ENCODE results near the gene FCHSD1.

The FCHSD1 gene

DNA sequence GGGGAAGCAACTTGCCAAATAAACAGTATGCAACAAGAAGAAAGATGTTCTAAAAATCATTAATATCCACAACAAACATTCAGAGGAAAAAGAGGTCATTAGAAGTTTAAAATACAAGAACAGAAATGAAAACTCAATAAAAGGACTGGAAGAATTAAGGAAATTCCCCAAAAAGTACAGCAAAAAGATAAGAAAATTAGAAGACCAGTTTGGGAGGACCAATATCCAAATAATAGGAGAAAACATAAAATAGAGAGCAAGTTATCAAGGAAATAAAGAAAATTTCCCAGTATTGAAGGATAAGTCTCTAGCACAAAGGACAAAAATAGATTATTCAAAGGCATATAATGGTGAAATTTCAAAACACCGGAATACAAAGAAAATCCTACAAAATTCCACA lies 54.4 kb downstream of the FCHSD1 start:
- TF ChIP-seq EZH2phosphoT487 (IDR thresholded peaks at IDR 0.05; ENCODE audit: borderline replicate concordance, low read length), result no peak
- TF ChIP-seq, protein P1, sequence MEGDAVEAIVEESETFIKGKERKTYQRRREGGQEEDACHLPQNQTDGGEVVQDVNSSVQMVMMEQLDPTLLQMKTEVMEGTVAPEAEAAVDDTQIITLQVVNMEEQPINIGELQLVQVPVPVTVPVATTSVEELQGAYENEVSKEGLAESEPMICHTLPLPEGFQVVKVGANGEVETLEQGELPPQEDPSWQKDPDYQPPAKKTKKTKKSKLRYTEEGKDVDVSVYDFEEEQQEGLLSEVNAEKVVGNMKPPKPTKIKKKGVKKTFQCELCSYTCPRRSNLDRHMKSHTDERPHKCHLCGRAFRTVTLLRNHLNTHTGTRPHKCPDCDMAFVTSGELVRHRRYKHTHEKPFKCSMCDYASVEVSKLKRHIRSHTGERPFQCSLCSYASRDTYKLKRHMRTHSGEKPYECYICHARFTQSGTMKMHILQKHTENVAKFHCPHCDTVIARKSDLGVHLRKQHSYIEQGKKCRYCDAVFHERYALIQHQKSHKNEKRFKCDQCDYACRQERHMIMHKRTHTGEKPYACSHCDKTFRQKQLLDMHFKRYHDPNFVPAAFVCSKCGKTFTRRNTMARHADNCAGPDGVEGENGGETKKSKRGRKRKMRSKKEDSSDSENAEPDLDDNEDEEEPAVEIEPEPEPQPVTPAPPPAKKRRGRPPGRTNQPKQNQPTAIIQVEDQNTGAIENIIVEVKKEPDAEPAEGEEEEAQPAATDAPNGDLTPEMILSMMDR (IDR thresholded peaks at IDR 0.05; ENCODE audit: low read depth, low read length, poor library complexity, severe bottlenecking), result no peak
- Histone ChIP-seq H3K4me2 (ENCODE audit: low read length) (0 out of 2 replicates have a peak overlapping the region, but pooled peaks have one; percentile 2), H3K27ac (ENCODE audit: low read depth, low read length) (no peak overlapping the region), H3K9me2 (replicated peaks; ENCODE audit: control insufficient read depth, low read length) (no peaks in the 10 kb centered on the region), H3K36me3 (ENCODE audit: control insufficient read depth, low read length) (peaks cover 13% of the 10 kb centered on the region; the same call in 1 of the 2 replicates), H3K4me1 (ENCODE audit: control insufficient read depth, low read length) (peaks cover 51% of the 10 kb centered on the region), H3F3A (ENCODE audit: control insufficient read depth, insufficient read depth) (peaks cover 8% of the 10 kb centered on the region; the same call in 1 of the 2 replicates), H3K27me3 (ENCODE audit: control insufficient read depth, low read length) (no peaks in the 10 kb centered on the region), H4K20me1 (ENCODE audit: control insufficient read depth, insufficient read depth, low read depth, low read length) (0 out of 2 replicates have a peak, but pooled peaks cover 6% of the 10 kb centered on the region), H3K9me3 (ENCODE audit: control insufficient read depth, insufficient read depth, low read length) (no peaks in the 10 kb centered on the region), H3K79me2 (ENCODE audit: control insufficient read depth, low read length) (peaks cover 58% of the 10 kb centered on the region), H3K4me3 (ENCODE audit: low read length) (no peak overlapping the region)

DNA sequence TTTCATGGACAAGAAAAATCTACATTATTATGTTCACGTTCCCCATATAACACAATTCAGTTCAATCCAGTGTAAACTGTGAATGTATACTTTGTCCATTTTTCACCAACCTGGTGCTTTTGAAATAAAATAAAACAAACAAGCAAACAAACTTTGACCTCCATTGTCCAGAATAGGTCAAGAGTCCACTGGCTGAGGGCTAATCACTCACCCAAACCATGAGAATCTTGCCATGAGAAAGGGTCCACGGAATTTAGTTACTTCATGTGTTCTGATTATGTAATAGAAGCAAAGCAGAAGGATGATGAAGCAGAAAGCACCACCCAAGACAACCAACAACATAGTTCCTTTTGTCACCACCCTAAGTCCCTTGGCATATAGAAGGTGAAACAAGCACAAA lies 61.1 kb downstream of the FCHSD1 start:
- H3K4me1 ChIP-seq (ENCODE audit: control insufficient read depth, low read length), result peaks cover 31% of the 10 kb centered on the region
- no peak for TF ChIP-seq EZH2phosphoT487 (IDR thresholded peaks at IDR 0.05; ENCODE audit: borderline replicate concordance, low read length)
- TF ChIP-seq, protein P1 (IDR thresholded peaks at IDR 0.05; ENCODE audit: low read depth, low read length, poor library complexity, severe bottlenecking), result no peak
- no peaks in the 10 kb centered on the region for H3K27me3 ChIP-seq (ENCODE audit: control insufficient read depth, low read length)
- no peaks in the 10 kb centered on the region for H3K9me3 ChIP-seq (ENCODE audit: control insufficient read depth, insufficient read depth, low read length)
- peaks cover 8% of the 10 kb centered on the region; the same call in 1 of the 2 replicates for H3F3A ChIP-seq (ENCODE audit: control insufficient read depth, insufficient read depth)
- no peaks in the 10 kb centered on the region for H4K20me1 ChIP-seq (ENCODE audit: control insufficient read depth, insufficient read depth, low read depth, low read length)
- H3K79me2 ChIP-seq (ENCODE audit: control insufficient read depth, low read length), result peaks cover 39% of the 10 kb centered on the region
- no peaks in the 10 kb centered on the region for H3K9me2 ChIP-seq (replicated peaks; ENCODE audit: control insufficient read depth, low read length)
- H3K27ac ChIP-seq (ENCODE audit: low read depth, low read length), result no peak overlapping the region
- H3K4me2 ChIP-seq (ENCODE audit: low read length), result no peak overlapping the region
- no peak overlapping the region for H3K4me3 ChIP-seq (ENCODE audit: low read length)
- H3K36me3 ChIP-seq (ENCODE audit: control insufficient read depth, low read length), result peaks cover 41% of the 10 kb centered on the region

Measured in DOHH2 (cell line).